Endothelial cell of umbilical vein (primary cell): ENCODE results near the gene ACAA2. TPM values are rescaled to one million over a fixed set of nuclear protein-coding genes. Genes with fewer than 3 reads are reported as not detected.

Experiments used
- BruUV-seq: library from RNA; stranded (reverse); fragments of 400-500 nt; replicated peaks from 2 replicates; lab custom pipeline; 2021; lab: Mats Ljungman, UMichigan
- CTCF ChIA-PET: fragments of 300-600, 350-600 bp; sonication (Branson Sonifier 250); formaldehyde crosslinking; loops from one replicate; lab custom pipeline; 2021; ENCODE audit warnings: antibody characterized with exemption, inconsistent platforms; lab: Charles Lee
- POLR2A ChIA-PET: fragments of 300-600, 350-600 bp; sonication (Branson Sonifier 250); formaldehyde crosslinking; loops from one replicate; lab custom pipeline; 2021; ENCODE audit warnings: antibody characterized with exemption, inconsistent platforms; lab: Charles Lee
- DNase-seq: peaks from one replicate; pipeline ENCODE4 v3.0.0-alpha.2; 2011; ENCODE audit warnings: low read depth, low spot score
- FAIRE-seq: peaks from 2 replicates; lab custom pipeline; 2011; peaks lifted over from hg19 to GRCh38; lab: Jason Lieb, UNC
- H2AFZ ChIP-seq: 2 replicates; pipeline ENCODE4 v1.6.0; 2012; ENCODE audit warnings: low read depth, low read length, control low read depth, inconsistent platforms
- H3K27ac ChIP-seq: 2 replicates; pipeline ENCODE4 v1.5.1; 2011; ENCODE audit warnings: low read depth, mild to moderate bottlenecking, control low read depth, low read length, moderate library complexity; ENCODE audit not compliant: insufficient read depth
- H3K27me3 ChIP-seq, 2 experiments: 2 replicates each; pipeline versions ENCODE4 v1.6.0 to v1.6.1; 2011; ENCODE audit warnings: low read length in 2 of 2, mixed read lengths in 1 of 2; ENCODE audit not compliant: control insufficient read depth in 2 of 2, insufficient read depth in 2 of 2
- H3K36me3 ChIP-seq, 2 experiments: 2 replicates in 1 of 2; 3 replicates in 1 of 2; pipeline ENCODE4 v1.5.1; 2011; ENCODE audit warnings: low read length in 2 of 2, mild to moderate bottlenecking in 1 of 2, moderate library complexity in 1 of 2; ENCODE audit not compliant: control insufficient read depth in 2 of 2, insufficient read depth in 2 of 2; ENCODE audit errors: extremely low read depth in 1 of 2
- H3K4me1 ChIP-seq: 3 replicates; pipeline ENCODE4 v1.5.1; 2011; ENCODE audit warnings: mild to moderate bottlenecking, low read length; ENCODE audit not compliant: control insufficient read depth, insufficient read depth; ENCODE audit errors: extremely low read depth
- H3K4me2 ChIP-seq: 2 replicates; pipeline ENCODE4 v1.6.1; 2011; ENCODE audit warnings: low read length, control low read depth, mixed read lengths; ENCODE audit not compliant: insufficient read depth
- H3K4me3 ChIP-seq, 3 experiments: fragments of 200-600 bp in 1 of 3; sonication (generic), shearing (Covaris generic) in 1 of 3; replicated peaks in 1 of 3; 2 replicates each; pipeline ENCODE4 v1.5.1; 2011 to 2016; ENCODE audit warnings: control low read depth in 3 of 3, low read length in 3 of 3, mild to moderate bottlenecking in 2 of 3, inconsistent platforms in 1 of 3, low read depth in 1 of 3, moderate library complexity in 1 of 3; ENCODE audit not compliant: insufficient read depth in 1 of 3
- H3K79me2 ChIP-seq: 2 replicates; pipeline ENCODE4 v1.6.0; 2012; ENCODE audit warnings: low read length, inconsistent platforms; ENCODE audit not compliant: control insufficient read depth, insufficient read depth
- H3K9ac ChIP-seq: replicated peaks from 2 replicates; pipeline ENCODE3; 2011; ENCODE audit warnings: low read length, control low read depth; ENCODE audit not compliant: insufficient read depth; ENCODE audit errors: extremely low read depth
- H3K9me1 ChIP-seq: replicated peaks from 3 replicates; pipeline ENCODE4 v1.6.0; 2011; ENCODE audit warnings: mild to moderate bottlenecking, low read length; ENCODE audit not compliant: control insufficient read depth, insufficient read depth; ENCODE audit errors: extremely low read depth
- H3K9me3 ChIP-seq: replicated peaks from 2 replicates; pipeline ENCODE4 v1.5.1; 2012; ENCODE audit warnings: low read length, inconsistent platforms; ENCODE audit not compliant: control insufficient read depth, insufficient read depth
- H4K20me1 ChIP-seq: replicated peaks from 2 replicates; pipeline ENCODE3; 2011; ENCODE audit warnings: mild to moderate bottlenecking, low read length; ENCODE audit not compliant: control insufficient read depth, insufficient read depth; ENCODE audit errors: extremely low read depth
- CTCF ChIP-seq, 2 donors: IDR thresholded peaks; 1 replicate in 1 of 2; 2 replicates in 1 of 2; pipeline ENCODE4 v1.5.1; 2011; ENCODE audit warnings: low read length in 2 of 2, mild to moderate bottlenecking in 2 of 2, moderate library complexity in 2 of 2, control low read depth in 1 of 2, inconsistent platforms in 1 of 2, low read depth in 1 of 2; ENCODE audit not compliant: insufficient read depth in 1 of 2; ENCODE audit errors: extremely low read depth in 1 of 2
- EZH2 ChIP-seq: IDR thresholded peaks from 2 replicates; pipeline ENCODE4 v1.6.1; 2012; ENCODE audit warnings: borderline replicate concordance, low read depth, mild to moderate bottlenecking, moderate library complexity, low read length, inconsistent platforms; ENCODE audit not compliant: severe bottlenecking
- FOS ChIP-seq: IDR thresholded peaks from 2 replicates; pipeline ENCODE4 v1.6.1; 2011; ENCODE audit warnings: mild to moderate bottlenecking, low read length, moderate library complexity, borderline replicate concordance; ENCODE audit not compliant: insufficient read depth
- MAX ChIP-seq: IDR thresholded peaks from 2 replicates; pipeline ENCODE4 v1.6.1; 2011; ENCODE audit not compliant: insufficient read depth, insufficient read length
- MYC ChIP-seq: IDR thresholded peaks from one replicate; pipeline ENCODE4 v1.6.1; 2011; ENCODE audit warnings: mild to moderate bottlenecking, low read depth, low read length
- POLR2A ChIP-seq: IDR thresholded peaks from 2 replicates; pipeline ENCODE4 v1.6.1; 2012; ENCODE audit warnings: low read depth, mild to moderate bottlenecking, control low read depth, low read length
- POLR2AphosphoS5 ChIP-seq: IDR thresholded peaks from 2 replicates; pipeline ENCODE4 v1.6.1; 2012; ENCODE audit warnings: low read depth, mild to moderate bottlenecking, control low read depth, low read length, moderate library complexity; ENCODE audit not compliant: insufficient read depth
- dilution Hi-C: fragments of 300-500 bp; cut with MboI; formaldehyde crosslinking; loops from one replicate; pipeline ENCODE4 v1.15.0; 2019; ENCODE audit warnings: low sequenced_read_pairs; ENCODE audit not compliant: extremely low pct_ligation_motif_present
- intact Hi-C: fragments of 100-400 bp; cut with micrococcal nuclease; formaldehyde crosslinking; loops from one replicate; pipeline ENCODE4 v1.10.0; 2022
- polyA plus RNA-seq, 4 experiments: library from polyadenylated mRNA; depleted of rRNA in 3 of 4; stranded (reverse) in 3 of 4; unstranded in 1 of 4; fragments of >200 nt; gene quantifications; 2 replicates each; pipeline versions ENCODE4 v1.2.1 to v1.2.3, GENCODE V29; 2011 to 2012; ENCODE audit warnings: missing spikeins in 1 of 4
- total RNA-seq: library from RNA; stranded (reverse); gene quantifications from 2 replicates; pipeline ENCODE4 v1.2.3, GENCODE V29; 2021

Gene ACAA2
- total and polyA plus RNA-seq, 2 donors (not counting 3 experiments of a cell fraction or from before 2014, with no cell fraction given), result 18.6 to 44.9 TPM

GRCh38 chr18:49851624-49852023 is 38.3 kb upstream of the ACAA2 start:
- dilution Hi-C loops, result loop anchor here (25.0 kb wide), 1 partner anchor 339 kb away; no protein-coding TSS in a partner anchor
- CTCF ChIA-PET, result interaction anchor here (0.5 to 5.6 kb wide), 4 partner anchors 8 to 334 kb away, joined by 3 to 38 read pairs (median 4); no protein-coding TSS in a partner anchor
- no peak overlapping the region for H3K4me2 ChIP-seq

More at GRCh38 chr18:49851624-49852023, 38.3 kb upstream of the ACAA2 start:
- FAIRE-seq, result no peak
- Histone ChIP-seq H3K9me3 (no peaks in the 10 kb centered on the region), H3K79me2 (no peaks in the 10 kb centered on the region), H3K9ac (no peak overlapping the region), H2AFZ (no peak overlapping the region), H3K4me1 (peaks cover 13% of the 10 kb centered on the region), H4K20me1 (no peaks in the 10 kb centered on the region), H3K4me3 (no peak overlapping the region), H3K9me1 (no peaks in the 10 kb centered on the region), H3K36me3 (no peaks in the 10 kb centered on the region), H3K27ac (no peak overlapping the region), H3K27me3 (no peaks in the 10 kb centered on the region)
- intact Hi-C loops, result no loop called here
- no TSS peak for BruUV-seq
- TF ChIP-seq MYC (no peak), POLR2A (no peak), MAX (no peak), POLR2AphosphoS5 (no peak), FOS (no peak), CTCF (IDR thresholded peaks at IDR 0.05; ENCODE audit: extremely low read depth in 1 of 2, insufficient read depth in 1 of 2, low read depth in 1 of 2, low read length in 2 of 2) (no peak), EZH2 (no peak)
- DNase-seq, result no peak
- POLR2A ChIA-PET, result no interaction called here
